Common myeloid progenitor, CD34-positive (primary cell): ENCODE data around the gene TMEM209.

ENCODE experiments used
- CTCF ChIA-PET: fragments of 350-600 bp; sonication (Branson Sonifier 250); formaldehyde crosslinking; loops from one replicate; lab custom pipeline; 2021; ENCODE audit warnings: antibody characterized with exemption; lab: Charles Lee
- POLR2A ChIA-PET: fragments of 350-600 bp; sonication (Branson Sonifier 250); formaldehyde crosslinking; loops from one replicate; lab custom pipeline; 2021; ENCODE audit warnings: antibody characterized with exemption; lab: Charles Lee
- DNase-seq, 3 donors: peaks; one replicate each; pipeline versions ENCODE4 v3.0.0 to v3.0.0-alpha.2; 2013
- H3K27ac ChIP-seq, 2 experiments: 1 replicate in 1 of 2; 2 replicates in 1 of 2; pipeline ENCODE4 v1.7.0; 2013; ENCODE audit warnings: inconsistent platforms in 2 of 2, low read length in 2 of 2, mild to moderate bottlenecking in 2 of 2, low read depth in 1 of 2, moderate library complexity in 1 of 2; ENCODE audit not compliant: severe bottlenecking in 2 of 2, insufficient read depth in 1 of 2, poor library complexity in 1 of 2
- H3K27me3 ChIP-seq, 5 experiments: replicated peaks in 2 of 5; 1 replicate in 3 of 5; 2 replicates in 2 of 5; pipeline versions ENCODE4 v1.6.1 to v1.7.0; 2013; ENCODE audit warnings: low read length in 4 of 5, mild to moderate bottlenecking in 2 of 5, moderate library complexity in 2 of 5, inconsistent platforms in 1 of 5; ENCODE audit not compliant: insufficient read depth in 5 of 5, control insufficient read depth in 4 of 5
- H3K36me3 ChIP-seq, 4 experiments: 1 replicate in 2 of 4; 2 replicates in 2 of 4; pipeline versions ENCODE4 v1.6.1 to v1.7.0; 2013; ENCODE audit warnings: low read length in 3 of 4, control low read depth in 1 of 4, mild to moderate bottlenecking in 1 of 4; ENCODE audit not compliant: control insufficient read depth in 4 of 4, insufficient read depth in 4 of 4
- H3K4me1 ChIP-seq, 4 experiments: 1 replicate in 3 of 4; 2 replicates in 1 of 4; pipeline versions ENCODE4 v1.6.1 to v1.7.1; 2013; ENCODE audit warnings: low read length in 3 of 4, mild to moderate bottlenecking in 3 of 4, control low read depth in 1 of 4, inconsistent platforms in 1 of 4, moderate library complexity in 1 of 4; ENCODE audit not compliant: control insufficient read depth in 4 of 4, insufficient read depth in 4 of 4; ENCODE audit errors: control extremely low read depth in 1 of 4
- H3K4me3 ChIP-seq, 7 experiments: 1 replicate in 4 of 7; 2 replicates in 3 of 7; pipeline versions ENCODE4 v1.5.1 to v1.7.0; 2013; ENCODE audit warnings: mild to moderate bottlenecking in 7 of 7, low read length in 6 of 7, moderate library complexity in 6 of 7, inconsistent platforms in 2 of 7, low read depth in 2 of 7, control low read depth in 1 of 7; ENCODE audit not compliant: insufficient read depth in 4 of 7, control insufficient read depth in 1 of 7; ENCODE audit errors: extremely low read depth in 1 of 7
- H3K9me3 ChIP-seq, 5 experiments: 1 replicate in 4 of 5; 2 replicates in 1 of 5; pipeline versions ENCODE4 v1.6.1 to v1.7.1; 2013; ENCODE audit warnings: low read length in 4 of 5, mild to moderate bottlenecking in 2 of 5, inconsistent platforms in 1 of 5, low read depth in 1 of 5, moderate library complexity in 1 of 5; ENCODE audit not compliant: control insufficient read depth in 4 of 5, insufficient read depth in 2 of 5; ENCODE audit errors: control extremely low read depth in 1 of 5
- WGBS: methylation state at CpG from one replicate; pipeline ENCODE4 v1.1.5; 2013; ENCODE audit not compliant: insufficient coverage; 5-methylcytosine and 5-hydroxymethylcytosine counted together

The TMEM209 gene

GRCh38 chr7:130141884-130142653 is 63.1 kb downstream of the TMEM209 start:
- no peaks in the 10 kb centered on the region for H3K27me3 ChIP-seq

DNA sequence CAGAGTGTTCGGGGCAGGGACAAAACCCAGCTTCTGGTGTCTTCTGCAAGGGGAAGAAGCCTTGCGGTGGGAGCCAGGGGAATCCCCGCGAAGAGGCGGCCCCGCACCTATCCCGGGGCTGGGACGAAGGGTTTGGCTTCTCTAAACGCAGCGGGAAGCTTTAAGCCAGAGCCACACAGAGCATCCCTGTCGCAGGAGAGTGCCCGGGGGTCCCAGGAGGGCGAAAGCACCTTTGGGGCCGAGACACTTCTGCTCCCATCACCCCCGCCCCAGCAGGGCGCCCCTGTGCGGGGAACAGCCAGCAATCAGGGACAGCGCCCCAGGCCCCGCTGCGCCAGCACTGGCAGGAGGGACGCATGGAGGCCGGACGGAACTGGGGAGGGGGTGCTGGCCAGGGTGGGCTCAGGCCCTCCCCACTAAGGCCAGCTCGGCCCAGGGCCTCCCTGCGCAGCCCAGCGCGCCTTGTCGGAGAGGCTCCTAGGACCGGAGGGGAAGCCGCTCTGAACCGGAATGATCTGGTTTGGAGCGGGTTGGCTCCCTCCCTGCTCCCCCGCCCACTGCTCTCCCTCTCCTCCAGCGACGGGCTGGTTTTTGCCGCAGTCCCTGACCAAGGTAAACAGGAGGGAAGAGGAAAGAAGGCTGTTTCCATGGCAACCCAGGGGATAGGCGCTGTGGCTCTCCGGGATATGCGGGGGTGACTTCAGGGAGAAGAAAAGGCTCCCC is 63.9 kb downstream of the TMEM209 start:
- Histone ChIP-seq H3K4me3 (peak overlapping the region in 6 of 7 experiments; percentile 60 to 89 (median 76)), H3K9me3 (no peaks in the 10 kb centered on the region), H3K36me3 (peaks cover 0 to 22% (median 7%) of the 10 kb centered on the region in 4 experiments), H3K4me1 (peaks cover 0 to 23% (median 10%) of the 10 kb centered on the region in 4 experiments), H3K27me3 (no peaks in the 10 kb centered on the region), H3K27ac (peak overlapping the region in 1 of 2 experiments; percentile 80)
- WGBS: 5% methylated on average over 25 of the region's 39 CpGs
- DNase-seq: peak; percentile 39 to 75 (median 68)
- POLR2A ChIA-PET: no interaction called here
- CTCF ChIA-PET: interaction anchor here (0.8 to 1.0 kb wide), 3 partner anchors 10 to 20 kb away, joined by 3 read pairs; no protein-coding TSS in a partner anchor

More at GRCh38 chr7:130141884-130142653, 63.1 kb downstream of the TMEM209 start:
- DNase-seq: no peak
- H3K36me3 ChIP-seq: peaks cover 0 to 19% (median 6%) of the 10 kb centered on the region in 4 experiments
- peak overlapping the region in 1 of 2 experiments; percentile 80 for H3K27ac ChIP-seq
- no peaks in the 10 kb centered on the region for H3K9me3 ChIP-seq
- POLR2A ChIA-PET: no interaction called here
- peak overlapping the region in 6 of 7 experiments; percentile 60 to 89 (median 76) for H3K4me3 ChIP-seq
- peaks cover 0 to 23% (median 10%) of the 10 kb centered on the region in 4 experiments for H3K4me1 ChIP-seq
- 75% methylated on average over 15 of the region's 17 CpGs for WGBS
- CTCF ChIA-PET: interaction anchor here (1.0 kb wide), 1 partner anchor 16 kb away, joined by 3 read pairs; no protein-coding TSS in a partner anchor

DNA sequence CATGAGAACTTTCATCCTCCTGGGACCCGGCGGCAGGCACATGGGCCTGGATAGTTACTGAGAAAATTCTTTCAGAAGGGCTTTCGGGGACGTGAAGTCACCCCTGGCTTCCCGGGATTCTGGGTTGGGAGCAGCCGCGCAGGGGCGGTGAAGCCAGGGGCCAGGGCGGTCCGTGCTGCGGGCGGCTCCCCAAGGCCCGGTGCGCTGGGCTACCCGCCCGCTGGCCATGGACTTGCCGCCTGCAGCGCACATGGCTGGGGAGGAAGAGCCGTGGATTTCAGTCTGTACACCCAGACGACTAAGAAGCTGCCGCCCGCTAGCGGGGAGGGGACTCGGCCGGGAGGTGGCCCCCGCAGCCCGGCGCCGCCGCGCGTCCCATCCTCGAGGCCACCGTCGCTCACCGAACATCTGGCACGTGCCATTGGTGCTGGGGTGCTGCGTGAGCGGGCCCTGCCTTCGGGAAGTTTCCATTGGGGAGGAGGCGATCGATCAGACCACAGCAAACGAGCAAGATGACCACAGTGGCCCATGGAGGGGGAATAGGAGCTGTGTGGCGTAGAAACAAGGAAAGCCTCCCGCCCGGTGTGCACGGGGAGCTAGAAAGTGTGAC is 64.5 kb downstream of the TMEM209 start:
- peak overlapping the region in 5 of 7 experiments; percentile 71 to 89 (median 77) for H3K4me3 ChIP-seq
- DNase-seq: peak in 1 of 3 donors; percentile 15
- POLR2A ChIA-PET: no interaction called here
- H3K9me3 ChIP-seq: no peaks in the 10 kb centered on the region
- CTCF ChIA-PET: interaction anchor here (0.8 to 1.0 kb wide), 2 partner anchors 9 to 19 kb away, joined by 3 read pairs; no protein-coding TSS in a partner anchor
- peaks cover 0 to 23% (median 10%) of the 10 kb centered on the region in 4 experiments for H3K4me1 ChIP-seq
- WGBS: 90% methylated on average over 47 of the region's 47 CpGs
- H3K27me3 ChIP-seq: no peaks in the 10 kb centered on the region
- peaks cover under 1 to 29% (median 7%) of the 10 kb centered on the region in 4 experiments for H3K36me3 ChIP-seq
- H3K27ac ChIP-seq: peak overlapping the region in 1 of 2 experiments; percentile 80

- H3K36me3 ChIP-seq: peaks cover 6 to 31% (median 14%) of the 10 kb centered on the region in 4 experiments
- POLR2A ChIA-PET: interaction anchor here (0.6 kb wide), 1 partner anchor 656 kb away, joined by 3 read pairs; no protein-coding TSS in a partner anchor
- no peak overlapping the region for H3K27ac ChIP-seq
- peaks cover 0 to 23% (median 10%) of the 10 kb centered on the region in 4 experiments for H3K4me1 ChIP-seq
- no peaks in the 10 kb centered on the region for H3K9me3 ChIP-seq
- CTCF ChIA-PET: interaction anchor here (1.2 kb wide), 1 partner anchor 11 kb away, joined by 3 read pairs; no protein-coding TSS in a partner anchor
- no peak for DNase-seq
- no peaks in the 10 kb centered on the region for H3K27me3 ChIP-seq
- 100% methylated on average over 1 of the region's 2 CpGs for WGBS
- H3K4me3 ChIP-seq: no peak overlapping the region
Observed at GRCh38 chr7:130139193-130139960, 65.8 kb downstream of the TMEM209 start.

DNA sequence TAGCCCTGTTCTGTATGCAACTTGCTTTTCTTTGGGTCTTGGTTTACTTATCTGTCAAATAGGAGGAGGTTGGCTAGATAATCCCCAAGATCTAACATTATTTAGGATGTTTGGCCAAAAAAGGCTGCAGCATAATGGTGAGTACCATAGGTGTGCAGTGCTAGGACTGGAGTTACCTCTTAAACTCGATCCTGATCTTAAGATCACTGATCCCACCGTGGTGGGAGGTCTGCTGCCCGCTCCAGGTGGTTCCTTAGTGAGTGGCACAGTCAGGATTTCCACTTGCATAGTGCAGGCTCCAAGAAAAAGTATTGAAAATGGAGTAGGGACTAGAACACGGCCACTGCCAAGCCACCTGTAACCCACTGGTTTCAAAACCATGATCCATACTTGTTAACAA is 68.0 kb downstream of the TMEM209 start:
- Histone ChIP-seq H3K27ac (peak overlapping the region in 1 of 2 experiments; percentile 11), H3K4me1 (peaks cover 0 to 17% (median 9%) of the 10 kb centered on the region in 4 experiments), H3K4me3 (no peak overlapping the region), H3K9me3 (no peaks in the 10 kb centered on the region), H3K27me3 (no peaks in the 10 kb centered on the region), H3K36me3 (peaks cover 14 to 44% (median 23%) of the 10 kb centered on the region in 4 experiments)
- WGBS: 100% methylated on average over 3 of the region's 4 CpGs
- ChIA-PET POLR2A (no interaction called here), CTCF (no interaction called here)
- DNase-seq: no peak

GRCh38 chr7:130136579-130137167 is 68.5 kb downstream of the TMEM209 start:
- no peaks in the 10 kb centered on the region for H3K9me3 ChIP-seq
- no CpG with 5 or more reads among the region's 1 CpG for WGBS
- ChIA-PET CTCF (no interaction called here), POLR2A (interaction anchor here (0.5 kb wide), 1 partner anchor 153 kb away, joined by 3 read pairs; no protein-coding TSS in a partner anchor)
- DNase-seq: no peak
- no peaks in the 10 kb centered on the region for H3K27me3 ChIP-seq
- no peak overlapping the region for H3K4me3 ChIP-seq
- H3K36me3 ChIP-seq: peaks cover 18 to 50% (median 27%) of the 10 kb centered on the region in 4 experiments
- H3K27ac ChIP-seq: peak overlapping the region in 1 of 2 experiments; percentile 80
- H3K4me1 ChIP-seq: peaks cover 0 to 12% (median 7%) of the 10 kb centered on the region in 4 experiments
